ENCODE data around the gene CDH22.

Gene CDH22

GRCh38 chr20:46252352-46253091 lies 55.8 kb downstream of the CDH22 start:
- no peak for FAIRE-seq
- no peak for DNase-seq (ENCODE audit: extremely low spot score, insufficient read length, low read depth)

DNA sequence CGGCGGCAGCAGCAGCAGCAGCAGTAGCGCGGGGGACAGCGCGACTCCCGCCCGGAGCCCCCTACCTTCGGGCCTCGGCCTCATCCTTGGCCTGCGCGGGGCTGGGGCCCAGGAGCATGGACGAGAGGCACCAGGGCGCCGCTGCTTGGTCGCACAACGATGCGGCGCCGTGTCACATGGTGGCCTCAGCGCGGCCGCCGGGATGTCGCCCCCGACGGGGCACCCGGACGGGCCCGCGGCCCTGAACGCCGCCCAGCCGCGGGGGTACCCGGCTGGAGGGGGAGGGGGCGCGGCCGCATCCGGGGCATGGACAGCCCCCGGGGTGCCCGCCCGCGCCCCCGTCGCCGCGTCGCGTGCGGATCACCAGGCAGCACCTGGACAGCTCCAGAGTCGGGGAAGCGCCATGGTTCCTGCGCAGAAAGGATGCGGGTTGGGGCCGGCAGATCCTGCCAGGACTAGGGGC lies 57.1 kb downstream of the CDH22 start:
- no peak for FAIRE-seq
- no peak for DNase-seq (ENCODE audit: extremely low spot score, insufficient read length, low read depth)

DNA sequence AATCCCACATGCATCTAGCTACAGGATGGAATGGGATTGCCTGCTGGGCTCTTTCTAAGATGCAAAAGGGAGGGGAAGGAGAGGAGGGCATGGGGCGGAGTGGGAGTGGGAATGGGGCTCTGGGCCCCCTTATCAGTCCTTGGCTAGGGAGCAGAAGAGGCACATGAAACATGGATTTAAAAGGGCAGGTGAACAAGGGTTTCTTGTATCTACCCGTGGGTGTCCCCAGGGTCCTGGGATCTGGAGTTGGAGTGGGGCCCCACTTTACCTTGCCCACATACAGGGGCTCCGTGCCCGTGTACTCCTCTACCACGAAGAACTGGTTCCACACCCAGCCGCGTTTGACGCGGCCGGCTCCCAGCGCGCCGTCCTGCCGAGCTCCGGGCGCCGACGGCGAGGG lies 57.5 kb downstream of the CDH22 start:
- FAIRE-seq, result no peak
- DNase-seq (ENCODE audit: extremely low spot score, insufficient read length, low read depth), result no peak

GRCh38 chr20:46249671-46250070 lies 58.6 kb downstream of the CDH22 start:
- DNase-seq (ENCODE audit: extremely low spot score, insufficient read length, low read depth), result no peak
- FAIRE-seq, result no peak

GRCh38 chr20:46246559-46246958 lies 61.7 kb downstream of the CDH22 start:
- no peak for FAIRE-seq
- no peak for DNase-seq (ENCODE audit: extremely low spot score, insufficient read length, low read depth)

GRCh38 chr20:46243707-46244628 lies 64.3 kb downstream of the CDH22 start:
- DNase-seq (ENCODE audit: extremely low spot score, insufficient read length, low read depth), result no peak
- FAIRE-seq, result no peak

DNA sequence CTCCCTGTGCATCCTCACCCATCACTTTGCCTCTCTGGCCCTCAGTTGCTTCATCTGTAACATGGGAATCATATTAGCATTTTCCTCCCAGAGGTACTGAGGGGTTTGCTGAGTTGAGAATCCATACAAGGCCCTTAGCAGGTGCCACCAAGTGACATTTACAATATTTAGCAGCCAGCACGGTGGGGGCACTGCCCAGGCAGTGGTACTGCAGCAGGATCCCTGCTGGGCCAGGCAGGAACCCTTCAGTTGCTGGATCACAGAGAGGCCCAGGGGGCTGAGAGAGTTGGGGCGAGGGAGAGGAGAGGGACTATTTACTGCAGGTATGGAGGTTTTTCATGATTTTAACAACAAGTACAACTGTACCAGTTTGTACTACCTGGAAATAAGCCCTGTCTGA lies 65.9 kb downstream of the CDH22 start:
- DNase-seq (ENCODE audit: extremely low spot score, insufficient read length, low read depth) (no peak), FAIRE-seq (no peak)

- FAIRE-seq, result no peak
Observed at GRCh38 chr20:46240881-46241280, 67.4 kb downstream of the CDH22 start.

DNA sequence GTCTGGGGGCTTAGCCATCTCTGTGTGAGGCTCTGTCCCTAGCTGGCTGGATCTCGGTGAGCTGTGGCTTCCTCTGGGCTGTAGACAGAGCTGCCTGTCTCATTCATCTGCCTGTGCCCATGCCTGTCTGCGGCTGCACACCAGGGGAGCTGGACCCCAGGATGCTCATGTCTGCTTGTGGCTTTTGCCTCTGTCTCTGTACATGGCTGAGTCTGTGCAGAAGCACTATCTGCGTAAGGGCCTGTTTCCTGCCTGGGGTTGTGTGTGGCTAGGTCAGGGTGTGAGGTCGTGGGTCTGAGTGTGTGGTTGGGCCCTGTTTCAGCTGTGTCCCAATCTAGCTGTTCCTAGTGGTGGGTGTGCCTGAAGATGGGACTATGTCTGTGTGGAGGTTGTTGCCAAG lies 68.2 kb downstream of the CDH22 start:
- FAIRE-seq (no peak), DNase-seq (ENCODE audit: extremely low spot score, insufficient read length, low read depth) (no peak)

More at GRCh38 chr20:46240881-46241280, 67.4 kb downstream of the CDH22 start:
- no peak for DNase-seq (ENCODE audit: extremely low spot score, insufficient read length, low read depth)

GRCh38 chr20:46237736-46238135 lies 70.6 kb downstream of the CDH22 start:
- FAIRE-seq (no peak), DNase-seq (ENCODE audit: extremely low spot score, insufficient read length, low read depth) (no peak)

DNA sequence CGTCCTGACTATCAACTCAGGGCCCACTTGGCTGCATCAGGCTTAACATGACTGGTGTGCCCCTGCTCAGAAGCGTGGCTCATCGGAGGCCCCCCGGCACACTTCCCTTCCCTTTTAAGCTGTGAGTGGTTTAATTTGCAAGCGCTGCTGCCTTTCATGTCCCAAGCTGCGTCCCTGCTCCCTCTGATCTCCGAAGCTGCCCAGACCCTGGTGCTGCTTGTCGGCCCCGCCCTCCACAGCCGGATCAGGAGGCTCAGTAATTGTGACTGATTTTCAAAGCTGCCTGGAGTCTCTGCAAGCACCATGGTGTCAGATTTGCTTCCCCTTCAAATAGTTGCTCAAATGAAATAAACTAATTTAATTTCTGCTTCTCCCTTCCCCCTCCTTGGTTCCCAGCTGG lies 71.1 kb downstream of the CDH22 start:
- no peak for FAIRE-seq
- DNase-seq (ENCODE audit: extremely low spot score, insufficient read length, low read depth), result no peak

- DNase-seq (ENCODE audit: extremely low spot score, insufficient read length, low read depth) (no peak), FAIRE-seq (no peak)
Observed at GRCh38 chr20:46235077-46235476, 73.2 kb downstream of the CDH22 start.

DNA sequence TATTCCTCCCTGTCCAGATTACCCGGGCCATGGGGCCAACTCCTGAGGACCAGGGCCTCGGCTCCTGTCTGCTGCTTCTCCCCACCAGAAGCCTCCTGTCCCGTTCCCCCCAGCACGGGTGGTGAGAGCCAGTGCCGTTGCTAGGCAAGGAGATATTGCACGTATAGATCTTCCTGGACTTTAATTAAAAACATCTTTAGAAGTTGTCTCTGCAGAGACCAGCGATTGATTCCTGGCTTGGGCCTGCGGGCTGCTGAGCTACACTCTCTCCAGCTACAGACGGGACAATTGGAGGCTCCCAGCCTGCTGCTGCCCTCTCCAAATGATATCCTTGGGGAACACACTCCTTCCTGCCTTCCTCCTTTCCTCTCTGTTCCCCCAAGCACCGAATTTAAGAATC lies 74.6 kb downstream of the CDH22 start:
- DNase-seq (ENCODE audit: extremely low spot score, insufficient read length, low read depth), result no peak
- no peak for FAIRE-seq

DNA sequence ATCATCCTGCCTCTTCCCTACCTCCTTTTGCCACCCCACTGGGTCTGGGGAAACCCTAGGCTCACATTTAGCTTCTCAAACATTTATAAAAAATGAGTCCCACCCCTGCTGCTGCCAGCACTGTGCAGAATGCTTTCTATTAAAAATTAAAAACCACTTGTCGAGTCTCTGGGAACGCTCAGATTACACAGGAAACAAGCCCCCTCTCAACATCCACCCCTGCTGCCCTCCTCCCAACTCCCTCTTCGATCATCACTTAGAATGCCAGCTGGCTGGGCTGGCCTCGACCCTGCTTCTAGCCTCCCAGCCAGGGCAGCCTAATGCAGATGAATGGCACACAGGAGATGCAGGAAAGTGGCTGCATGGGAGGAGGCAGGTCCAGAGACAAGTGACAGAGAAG lies 75.8 kb downstream of the CDH22 start:
- FAIRE-seq (no peak), DNase-seq (ENCODE audit: extremely low spot score, insufficient read length, low read depth) (no peak)

DNA sequence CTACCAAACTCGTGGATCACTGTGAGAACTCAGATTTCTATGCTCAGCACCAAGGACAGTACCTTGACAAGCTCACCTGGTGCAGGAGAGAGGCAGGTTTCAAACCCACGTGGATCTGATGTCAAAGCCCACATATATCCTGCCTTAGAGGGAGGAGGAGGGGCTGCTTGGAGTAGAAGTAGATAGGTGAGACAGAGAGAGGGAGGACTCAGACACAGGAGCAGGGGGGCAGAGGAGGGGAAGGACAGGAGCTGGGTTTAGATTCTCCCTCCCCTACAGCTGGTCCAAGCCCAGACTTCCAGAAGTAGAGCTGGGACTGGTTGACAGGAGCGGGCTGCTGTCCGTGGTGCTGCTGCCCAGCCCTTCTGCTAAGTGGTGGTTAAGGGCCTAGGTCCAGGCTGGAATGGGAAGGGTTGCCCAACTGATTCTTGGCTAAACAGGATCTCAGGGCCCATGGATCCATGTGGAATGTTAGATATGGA lies 77.5 kb downstream of the CDH22 start:
- FAIRE-seq (no peak), DNase-seq (ENCODE audit: extremely low spot score, insufficient read length, low read depth) (no peak)

DNA sequence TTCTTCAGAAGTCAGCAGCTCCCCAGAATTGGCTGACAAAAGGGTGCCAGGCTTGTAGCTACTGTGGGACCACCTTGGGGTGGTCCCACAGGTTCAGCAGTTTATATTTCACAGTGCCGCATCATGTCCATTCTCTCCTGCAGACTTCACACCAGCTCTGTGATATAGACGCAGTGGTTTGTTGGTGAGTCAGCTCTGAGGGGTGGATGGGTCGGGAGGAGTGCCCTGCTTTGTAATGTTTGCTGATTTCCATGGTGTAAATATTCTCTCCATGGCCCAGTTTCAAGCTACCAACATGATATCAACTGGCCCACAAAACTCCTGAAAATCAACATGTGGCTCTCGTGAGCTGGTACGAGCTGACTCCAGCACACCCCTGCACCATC lies 78.2 kb downstream of the CDH22 start:
- no peak for FAIRE-seq
- no peak for DNase-seq (ENCODE audit: extremely low spot score, insufficient read length, low read depth)

DNA sequence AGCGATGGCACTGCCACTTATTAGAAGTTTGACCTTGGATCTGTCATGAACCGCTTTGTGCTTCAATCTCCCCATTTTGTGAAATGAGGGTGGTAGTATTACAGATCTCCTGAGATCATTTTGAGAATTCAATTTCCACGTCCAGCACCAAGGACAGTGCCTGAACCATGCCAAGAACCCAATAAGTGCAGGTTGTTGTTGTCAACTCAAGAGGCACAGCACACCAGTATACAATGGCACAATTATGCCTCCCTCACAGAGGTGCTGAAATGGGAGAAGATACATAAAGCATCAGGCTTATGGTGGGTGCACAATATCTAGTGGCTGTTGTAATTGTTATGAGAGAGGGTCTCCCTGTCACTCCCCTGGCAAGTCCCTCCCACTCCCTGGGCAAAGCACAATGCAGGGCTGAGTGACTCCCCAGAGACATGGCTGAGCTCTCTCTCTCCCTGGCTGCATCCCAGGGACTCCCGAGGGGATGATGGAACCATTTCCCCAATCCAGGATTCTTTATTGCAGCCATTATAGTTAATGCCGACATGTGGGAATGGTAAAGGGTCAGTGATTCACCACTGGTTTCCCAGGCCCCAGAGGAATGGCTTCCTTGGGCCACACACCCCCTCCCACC lies 78.7 kb downstream of the CDH22 start:
- no peak for DNase-seq (ENCODE audit: extremely low spot score, insufficient read length, low read depth)
- no peak for FAIRE-seq

DNA sequence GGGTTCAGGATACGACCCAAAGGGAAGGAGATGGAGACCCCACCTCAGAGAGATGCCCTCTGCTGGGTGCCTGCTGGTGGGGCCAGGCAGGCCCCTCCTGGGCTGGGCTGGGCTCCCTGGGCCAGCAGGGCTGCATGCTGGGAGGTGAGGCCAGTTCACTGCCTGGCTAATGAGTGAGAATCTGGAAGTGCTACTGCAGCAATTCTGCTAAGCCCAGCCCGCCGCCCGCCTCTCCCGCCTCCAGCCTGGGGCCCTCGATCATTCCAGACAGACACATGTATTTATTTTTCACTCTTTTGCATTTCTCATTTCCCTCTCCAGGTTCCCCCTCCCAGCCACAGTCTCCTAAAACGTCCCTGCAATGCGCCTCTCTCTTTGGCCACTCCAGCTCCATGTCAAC lies 79.6 kb downstream of the CDH22 start:
- DNase-seq (ENCODE audit: extremely low spot score, insufficient read length, low read depth) (no peak), FAIRE-seq (no peak)

DNA sequence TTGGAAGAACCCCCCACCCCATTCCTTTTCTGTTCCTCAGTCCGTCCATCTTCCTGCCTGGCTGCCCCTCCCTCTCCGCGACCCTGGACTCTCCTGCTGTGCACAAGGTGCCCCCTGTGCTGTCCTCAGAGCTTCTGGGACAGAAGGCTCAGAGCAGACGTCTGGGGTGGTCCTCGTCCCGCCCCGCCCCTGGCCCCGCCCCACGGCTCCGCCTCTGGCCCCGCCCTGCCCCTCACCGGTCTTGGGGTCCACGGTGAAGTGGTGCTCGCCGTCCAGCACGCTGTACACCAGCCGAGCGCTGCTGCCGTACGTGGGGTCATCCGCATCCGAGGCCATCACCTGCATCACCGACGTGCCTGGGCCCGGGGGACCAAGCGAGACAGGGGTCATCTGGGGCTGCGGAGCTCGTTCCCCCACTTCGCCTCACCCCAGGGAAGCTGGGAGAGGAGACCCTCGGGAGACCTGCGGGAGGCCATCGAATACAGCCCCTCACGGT lies 81.0 kb downstream of the CDH22 start:
- no peak for FAIRE-seq
- no peak for DNase-seq (ENCODE audit: extremely low spot score, insufficient read length, low read depth)

DNA sequence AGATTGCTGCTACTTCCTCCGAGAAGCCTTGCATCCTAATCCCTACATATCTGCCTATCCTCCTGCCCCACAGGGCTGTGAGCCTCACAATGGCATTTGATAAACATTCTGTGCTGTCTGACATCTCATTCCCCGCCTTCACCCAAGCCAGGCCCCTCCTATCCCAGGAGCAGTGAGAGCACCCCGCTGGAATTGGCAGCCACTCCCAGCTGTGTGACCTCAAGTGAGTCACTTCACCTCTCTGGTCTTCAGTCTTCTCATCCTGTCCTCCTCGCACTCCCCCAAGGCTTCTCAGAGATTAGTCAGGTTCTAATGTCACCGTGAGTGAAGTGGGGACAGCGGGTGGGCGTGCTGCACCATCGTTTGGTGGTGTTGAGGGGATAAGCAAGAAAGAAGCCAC lies 81.7 kb downstream of the CDH22 start:
- no peak for DNase-seq (ENCODE audit: extremely low spot score, insufficient read length, low read depth)
- no peak for FAIRE-seq
